HG03460 (cell line): ENCODE measurements around the gene NUP50.

Source experiments
- ATAC-seq: cut with Tn5 transposase; IDR thresholded peaks from one replicate; pipeline ENCODE4 v1.9.1; 2021; ENCODE audit not compliant: unreplicated experiment

NUP50 gene

GRCh38 chr22:45227645-45228400 lies 64.1 kb downstream of the NUP50 start:
- no peak for ATAC-seq

DNA sequence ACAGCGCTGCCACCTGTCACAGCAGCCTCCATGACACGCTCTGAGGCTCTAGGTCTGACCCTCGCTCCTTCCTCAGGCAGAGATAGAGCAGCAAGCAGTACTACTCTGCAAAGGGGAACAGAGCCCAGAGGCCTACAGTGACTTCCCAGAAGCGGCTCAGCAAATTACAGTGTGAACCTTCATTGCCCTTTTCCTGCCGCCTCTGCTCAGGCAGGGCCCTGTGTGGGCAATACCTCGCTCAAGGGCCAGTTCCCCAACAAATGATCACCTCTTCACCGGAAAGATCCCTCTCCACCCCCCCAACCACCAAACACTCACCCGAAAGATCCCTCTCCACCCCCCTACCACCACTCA lies 64.7 kb downstream of the NUP50 start:
- ATAC-seq, result no peak

- ATAC-seq, result no peak
Observed at GRCh38 chr22:45229181-45229580, 65.5 kb downstream of the NUP50 start.

- no peak for ATAC-seq
Observed at GRCh38 chr22:45230026-45230721, 66.4 kb downstream of the NUP50 start.

GRCh38 chr22:45231293-45231692 lies 67.6 kb downstream of the NUP50 start:
- no peak for ATAC-seq

DNA sequence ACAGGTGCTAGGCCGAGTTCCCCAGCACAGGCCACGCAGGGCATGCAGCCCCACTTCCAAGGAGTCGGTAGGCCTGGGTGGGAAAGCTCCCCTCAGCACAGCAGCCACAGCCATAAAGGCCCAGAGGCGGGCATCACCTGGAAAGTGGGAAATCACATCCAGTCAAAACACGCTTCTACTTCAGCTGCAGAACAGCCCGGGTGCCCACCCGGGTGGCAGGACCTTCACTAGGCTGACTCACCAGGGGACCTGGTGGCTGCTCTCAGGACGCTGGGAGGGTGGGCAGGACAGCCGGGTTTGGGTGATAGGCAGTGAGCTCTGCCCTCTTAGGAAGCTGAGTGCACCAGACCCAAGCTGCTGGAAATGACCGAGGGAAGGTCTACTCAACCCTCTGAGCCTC lies 69.7 kb downstream of the NUP50 start:
- no peak for ATAC-seq

DNA sequence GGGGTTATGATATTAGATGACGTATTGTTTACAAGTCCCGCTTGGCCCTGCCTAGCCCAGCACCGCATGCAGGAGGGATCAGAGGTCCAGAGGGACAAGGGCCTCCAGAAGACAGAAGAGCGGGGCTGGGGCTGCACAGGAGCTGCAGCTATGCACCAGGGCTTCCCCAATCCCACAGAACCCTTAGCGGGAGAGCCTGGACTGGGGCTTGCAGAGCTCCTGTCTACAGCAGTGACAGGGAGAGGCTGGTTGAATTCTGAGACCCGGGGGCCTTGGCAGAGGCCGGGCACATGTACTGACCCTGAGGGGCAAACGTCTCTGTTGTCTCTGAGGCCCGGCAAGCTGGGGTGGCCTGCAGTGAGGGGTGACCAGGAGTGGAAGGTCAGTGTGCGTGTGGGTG lies 70.1 kb downstream of the NUP50 start:
- no peak for ATAC-seq

- ATAC-seq, result peak; percentile 74
Observed at GRCh38 chr22:45235101-45235777, 71.5 kb downstream of the NUP50 start.

DNA sequence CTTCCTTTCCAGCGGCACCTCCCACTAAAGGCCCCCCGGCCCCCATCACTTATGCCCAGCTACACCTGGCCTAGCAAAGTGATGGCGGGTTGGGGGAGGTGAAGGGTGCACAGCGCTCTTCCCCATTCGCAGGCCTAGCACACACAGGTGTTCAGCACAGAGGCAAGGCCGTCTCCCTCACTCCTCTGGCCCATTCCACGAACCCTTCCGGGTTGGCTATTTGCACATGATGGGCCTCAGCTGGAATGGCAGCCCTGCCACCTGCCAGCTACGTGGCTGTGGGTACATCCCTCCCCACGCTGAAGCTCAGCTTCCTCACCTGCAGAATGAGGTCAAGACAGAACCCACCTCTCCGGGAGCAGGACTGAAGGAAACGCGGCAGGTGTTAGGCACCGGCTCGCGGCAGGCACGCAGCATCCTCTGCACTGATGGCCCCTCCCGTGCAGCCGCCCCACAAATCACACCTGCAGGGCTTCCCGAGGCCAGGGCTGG lies 72.2 kb downstream of the NUP50 start:
- ATAC-seq, result no peak

DNA sequence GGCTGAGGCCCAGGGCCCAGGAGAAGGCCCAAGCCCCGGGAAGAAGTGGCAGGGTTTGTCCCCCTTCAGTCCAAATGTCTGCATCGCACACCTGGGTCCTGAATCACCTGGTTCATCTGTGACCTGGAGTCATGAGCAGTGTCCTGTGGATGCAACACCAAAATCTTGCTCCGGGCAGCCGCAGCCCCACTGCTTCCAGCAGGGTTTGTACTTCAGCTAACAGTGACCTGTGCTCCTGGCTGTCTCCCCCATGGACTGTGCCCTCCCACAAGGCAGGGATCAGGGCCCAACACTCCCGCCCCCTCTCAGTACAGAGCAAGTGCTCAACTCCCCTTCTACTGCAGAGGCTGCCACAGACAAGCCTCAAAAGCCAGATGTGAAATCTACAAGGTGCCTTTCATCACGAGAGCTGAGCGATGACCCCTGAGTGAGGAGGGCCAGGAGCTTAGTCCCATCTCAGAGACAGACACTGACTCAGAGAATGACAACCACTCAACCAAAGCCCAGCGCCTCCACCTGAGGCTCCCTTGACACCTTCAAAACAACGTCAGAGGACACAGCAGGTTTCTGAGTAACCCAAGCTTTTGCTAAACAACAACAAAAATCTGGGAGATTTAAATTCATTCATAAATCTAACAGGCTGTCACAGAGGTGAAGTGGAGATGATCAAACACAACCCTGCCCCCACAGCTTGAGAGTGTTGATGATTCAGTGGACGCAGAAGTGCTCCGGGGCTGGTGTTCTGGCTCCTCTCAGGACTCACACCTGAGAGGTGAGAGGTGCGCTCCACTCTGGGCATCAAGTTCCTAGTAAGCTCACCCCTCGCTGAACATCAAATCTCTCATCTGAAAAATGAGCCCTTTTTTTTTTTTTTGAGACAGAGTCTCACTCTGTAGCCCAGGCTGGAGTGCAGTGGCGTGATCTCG lies 73.6 kb downstream of the NUP50 start:
- ATAC-seq, result no peak
